GM23248 (cell line): ENCODE results near the gene NRCAM. TPM values are rescaled to one million over a fixed set of nuclear protein-coding genes. Genes with fewer than 3 reads are reported as not detected.

ENCODE experiments used
- DNase-seq: peaks from one replicate; pipeline ENCODE4 v3.0.0-alpha.2; 2015
- H2AFZ ChIP-seq: fragments of 200-600 bp; sonication (generic); 2 replicates; pipeline ENCODE4 v1.6.1; 2016; ENCODE audit warnings: antibody characterized with exemption
- H3F3A ChIP-seq: fragments of 200-600 bp; sonication (generic); 2 replicates; pipeline ENCODE4 v1.6.1; 2016; ENCODE audit warnings: mild to moderate bottlenecking, antibody characterized with exemption, mixed run types; ENCODE audit not compliant: insufficient read depth
- H3K27ac ChIP-seq: fragments of 200-600 bp; sonication (generic); 2 replicates; pipeline ENCODE4 v1.5.1; 2016; ENCODE audit warnings: mild to moderate bottlenecking
- H3K27me3 ChIP-seq: fragments of 200-600 bp; sonication (generic); replicated peaks from 2 replicates; pipeline ENCODE4 v1.6.1; 2016; ENCODE audit warnings: mild to moderate bottlenecking; ENCODE audit not compliant: insufficient read depth
- H3K36me3 ChIP-seq: fragments of 200-600 bp; sonication (generic); 2 replicates; pipeline ENCODE4 v1.6.1; 2016; ENCODE audit warnings: low read depth, mild to moderate bottlenecking
- H3K4me1 ChIP-seq: fragments of 200-600 bp; sonication (generic); 2 replicates; pipeline ENCODE4 v1.6.1; 2016; ENCODE audit warnings: mild to moderate bottlenecking; ENCODE audit not compliant: insufficient read depth
- H3K4me2 ChIP-seq: fragments of 200-600 bp; sonication (generic); one replicate; pipeline ENCODE4 v1.6.1; 2016; ENCODE audit warnings: mild to moderate bottlenecking; ENCODE audit not compliant: unreplicated experiment
- H3K4me3 ChIP-seq: fragments of 200-600 bp; sonication (generic); 2 replicates; pipeline ENCODE4 v1.5.1; 2016; ENCODE audit warnings: mild to moderate bottlenecking
- H3K79me2 ChIP-seq: fragments of 200-600 bp; sonication (generic); 2 replicates; pipeline ENCODE4 v1.6.1; 2016; ENCODE audit warnings: mild to moderate bottlenecking; ENCODE audit not compliant: insufficient read depth
- H3K9ac ChIP-seq: fragments of 200-600 bp; sonication (generic); 2 replicates; pipeline ENCODE4 v1.6.1; 2016; ENCODE audit warnings: mild to moderate bottlenecking
- H3K9me2 ChIP-seq: fragments of 200-600 bp; sonication (generic); 2 replicates; pipeline ENCODE4 v1.6.1; 2016; ENCODE audit warnings: mixed run types, mild to moderate bottlenecking, moderate library complexity; ENCODE audit not compliant: insufficient read depth
- H3K9me3 ChIP-seq: fragments of 200-600 bp; sonication (generic); one replicate; pipeline ENCODE4 v1.6.1; 2017; ENCODE audit warnings: low read depth
- H4K20me1 ChIP-seq: fragments of 200-600 bp; sonication (generic); 2 replicates; pipeline ENCODE4 v1.6.0; 2016; ENCODE audit not compliant: insufficient read depth
- EZH2 ChIP-seq: fragments of 200-600 bp; sonication (generic); IDR thresholded peaks from 2 replicates; pipeline ENCODE4 v1.6.1; 2018; ENCODE audit warnings: antibody characterized with exemption, mild to moderate bottlenecking; ENCODE audit not compliant: insufficient read depth, poor library complexity, severe bottlenecking
- EZH2phosphoT487 ChIP-seq: fragments of 200-600 bp; sonication (generic); IDR thresholded peaks from 2 replicates; pipeline ENCODE4 v1.6.1; 2018; ENCODE audit warnings: antibody characterized with exemption, moderate library complexity, mild to moderate bottlenecking, low read depth; ENCODE audit not compliant: insufficient read depth
- WGBS, 2 experiments: methylation state at CpG; one replicate each; pipeline ENCODE4 v1.1.6; 2015 to 2017; ENCODE audit warnings: low lambda C conversion rate in 2 of 2, low coverage in 1 of 2; ENCODE audit errors: missing lambda C conversion rate in 2 of 2; 5-methylcytosine and 5-hydroxymethylcytosine counted together
- in situ Hi-C: fragments of 300-500 bp; cut with MboI; formaldehyde crosslinking; loops from 2 replicates; pipeline ENCODE4 v1.15.0; 2020
- polyA plus RNA-seq: library from polyadenylated mRNA; unstranded; fragments of >200 nt; fragmentation: Nextera tagmentation; extraction: Ambion mirVana; gene quantifications from 2 replicates; pipeline ENCODE4 v1.2.1, GENCODE V29; 2016
- total RNA-seq: library from RNA; depleted of rRNA; stranded (reverse); fragments of >200 nt; shearing (Covaris generic); gene quantifications from 2 replicates; pipeline ENCODE4 v1.2.3, GENCODE V29; 2014

The NRCAM gene
- total and polyA plus RNA-seq, 2 experiments from 2014 or later: 5.1 to 7.0 TPM

DNA sequence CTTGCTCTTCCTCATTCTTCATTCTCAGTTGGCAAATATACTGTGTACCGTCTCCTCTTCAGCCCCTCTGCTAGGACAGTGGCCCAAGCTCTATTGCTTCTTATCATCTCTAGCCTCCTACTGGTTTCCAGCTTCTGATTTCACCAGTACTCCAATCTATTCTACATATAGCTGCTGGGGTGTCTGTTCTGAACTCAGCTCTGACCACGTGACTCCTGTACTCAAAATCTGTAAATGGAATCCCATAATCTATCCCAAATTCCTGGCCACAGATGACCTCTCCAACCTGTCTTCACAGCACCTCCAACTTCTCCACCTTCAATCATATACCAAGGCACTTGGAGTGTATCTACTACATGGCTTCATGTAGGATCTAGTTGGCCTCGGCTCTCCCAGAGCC, 152.9 kb downstream of the NRCAM start:
- WGBS, 2 experiments: 55 to 69% methylated on average over 3 of the region's 3 CpGs
- no peaks in the 10 kb centered on the region for H3K79me2 ChIP-seq
- in situ Hi-C loops: no loop called here

DNA sequence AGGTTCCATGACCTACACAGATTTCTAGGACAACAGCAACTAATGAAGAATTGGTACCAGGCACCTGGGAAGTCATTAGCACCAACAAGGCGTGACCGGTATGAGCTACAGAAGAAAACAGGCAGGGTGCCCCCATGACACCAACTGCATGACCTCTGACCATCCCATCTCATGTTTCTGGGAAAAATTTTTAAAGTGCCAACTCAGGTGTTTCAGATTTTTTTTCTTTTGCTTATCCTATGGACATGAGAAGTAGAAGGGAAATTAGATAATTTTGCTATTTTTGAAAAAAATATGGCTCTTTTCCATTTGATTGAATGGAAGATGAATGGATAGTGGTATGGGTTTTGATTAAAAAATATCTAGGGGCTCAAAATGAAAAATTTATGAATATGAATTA, 154.8 kb downstream of the NRCAM start:
- no peak for TF ChIP-seq EZH2phosphoT487
- 98 to 100% methylated on average over 2 of the region's 2 CpGs for WGBS, 2 experiments

More for the DNA sequence above, 152.9 kb downstream of the NRCAM start:
- H3K27ac ChIP-seq: no peak overlapping the region
- H3K9me2 ChIP-seq: no peaks in the 10 kb centered on the region
- H3K27me3 ChIP-seq: no peaks in the 10 kb centered on the region
- no peaks in the 10 kb centered on the region for H3K36me3 ChIP-seq
- peaks cover 14% of the 10 kb centered on the region for H3F3A ChIP-seq
- H3K4me1 ChIP-seq: peaks cover 16% of the 10 kb centered on the region
- H2AFZ ChIP-seq: no peak overlapping the region
- no peak for TF ChIP-seq EZH2phosphoT487
- no peak for TF ChIP-seq EZH2
- H4K20me1 ChIP-seq: no peaks in the 10 kb centered on the region
- H3K4me3 ChIP-seq: no peak overlapping the region
- DNase-seq: no peak
- H3K9ac ChIP-seq: no peak overlapping the region
- H3K4me2 ChIP-seq: no peak overlapping the region
- H3K9me3 ChIP-seq: no peaks in the 10 kb centered on the region

DNA sequence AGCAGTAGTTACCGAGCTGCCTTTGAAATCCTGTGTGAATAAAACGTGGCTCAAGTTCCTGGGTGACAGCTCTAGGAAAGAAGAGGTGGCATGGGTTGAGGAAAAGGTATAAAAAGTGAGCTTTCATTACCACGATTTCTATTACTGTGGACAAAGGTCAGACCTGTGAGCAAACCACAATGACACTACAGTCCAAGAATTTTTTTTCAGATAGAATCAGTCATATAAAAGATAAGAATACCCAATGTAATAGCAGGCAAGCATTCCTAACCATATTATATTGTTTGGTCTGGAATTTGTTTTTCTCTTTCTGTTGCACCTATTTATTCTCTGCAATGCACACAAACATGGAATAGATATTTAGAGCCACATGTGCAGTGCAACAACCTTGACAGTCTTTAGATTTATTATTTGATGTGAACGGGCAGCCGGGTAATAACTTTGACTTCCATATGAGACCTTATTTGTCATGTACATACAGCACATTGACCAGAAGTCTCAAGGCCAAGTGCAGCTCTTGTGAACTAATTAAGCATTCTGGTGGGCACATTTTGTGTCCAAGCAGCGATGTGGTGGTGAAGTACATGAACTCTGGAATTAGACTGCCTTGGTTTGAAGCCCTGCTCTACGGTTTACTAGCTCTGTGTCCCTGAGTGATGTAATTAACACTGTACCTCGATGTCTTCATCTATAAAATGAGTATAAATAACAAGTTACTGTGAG, 156.8 kb downstream of the NRCAM start:
- no peak overlapping the region for H3K27ac ChIP-seq
- H3K27me3 ChIP-seq: no peaks in the 10 kb centered on the region
- TF ChIP-seq EZH2: no peak
- no peak for TF ChIP-seq EZH2phosphoT487
- 0 out of 2 replicates have a peak, but pooled peaks cover 3% of the 10 kb centered on the region for H3F3A ChIP-seq
- peak; percentile 53 for DNase-seq
- H3K9ac ChIP-seq: no peak overlapping the region
- H3K4me2 ChIP-seq: peak overlapping the region; percentile 15
- no peaks in the 10 kb centered on the region for H3K9me2 ChIP-seq
- H3K4me1 ChIP-seq: peaks cover 14% of the 10 kb centered on the region
- no peaks in the 10 kb centered on the region for H3K79me2 ChIP-seq
- H3K9me3 ChIP-seq: no peaks in the 10 kb centered on the region
- 47 to 58% methylated on average over 8 of the region's 8 CpGs for WGBS, 2 experiments
- in situ Hi-C loops: no loop called here
- no peaks in the 10 kb centered on the region for H3K36me3 ChIP-seq
- H4K20me1 ChIP-seq: no peaks in the 10 kb centered on the region
- H3K4me3 ChIP-seq: no peak overlapping the region
- H2AFZ ChIP-seq: no peak overlapping the region

More for the DNA sequence above, 154.8 kb downstream of the NRCAM start:
- Histone ChIP-seq H3K27ac (no peak overlapping the region), H3K9ac (no peak overlapping the region), H3K79me2 (no peaks in the 10 kb centered on the region), H3K4me1 (peaks cover 9% of the 10 kb centered on the region), H3K4me3 (no peak overlapping the region), H2AFZ (no peak overlapping the region), H4K20me1 (no peaks in the 10 kb centered on the region), H3K9me2 (no peaks in the 10 kb centered on the region), H3K4me2 (no peak overlapping the region), H3K27me3 (no peaks in the 10 kb centered on the region), H3F3A (0 out of 2 replicates have a peak, but pooled peaks cover 3% of the 10 kb centered on the region), H3K9me3 (no peaks in the 10 kb centered on the region), H3K36me3 (no peaks in the 10 kb centered on the region)
- no peak for DNase-seq
- in situ Hi-C loops: no loop called here

DNA sequence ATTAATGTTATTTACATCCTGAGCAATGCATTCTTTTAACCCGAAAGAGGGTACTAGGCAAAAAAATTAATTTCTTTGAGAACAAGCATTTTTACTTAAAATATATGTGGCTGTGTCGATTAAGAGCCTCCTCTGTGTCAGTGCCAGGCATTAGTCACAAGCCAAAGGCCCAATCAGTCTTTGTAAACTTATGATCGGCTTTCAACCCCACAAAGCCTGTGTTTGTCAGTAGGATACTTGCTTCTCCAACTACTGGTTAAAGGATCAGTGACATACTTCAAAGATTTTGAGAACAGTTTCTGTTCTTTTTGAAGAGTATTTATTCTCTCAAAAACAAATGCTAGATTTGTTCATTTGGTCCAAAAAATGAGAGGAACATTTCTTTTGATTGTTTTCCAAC, 159.3 kb downstream of the NRCAM start:
- DNase-seq: peak; percentile 8
- 64 to 68% methylated on average over 3 of the region's 3 CpGs for WGBS, 2 experiments

More for the DNA sequence above, 159.3 kb downstream of the NRCAM start:
- H3K27me3 ChIP-seq: no peaks in the 10 kb centered on the region
- no peak overlapping the region for H3K4me3 ChIP-seq
- no peaks in the 10 kb centered on the region for H3K9me3 ChIP-seq
- no peaks in the 10 kb centered on the region for H4K20me1 ChIP-seq
- peaks cover 14% of the 10 kb centered on the region for H3K4me1 ChIP-seq
- no peaks in the 10 kb centered on the region for H3K79me2 ChIP-seq
- no peaks in the 10 kb centered on the region for H3K9me2 ChIP-seq
- no peak overlapping the region for H2AFZ ChIP-seq
- H3F3A ChIP-seq: 0 out of 2 replicates have a peak, but pooled peaks cover 3% of the 10 kb centered on the region
- H3K9ac ChIP-seq: no peak overlapping the region
- no peak overlapping the region for H3K27ac ChIP-seq
- TF ChIP-seq EZH2phosphoT487 (no peak), EZH2 (no peak)
- in situ Hi-C loops: no loop called here
- H3K4me2 ChIP-seq: no peak overlapping the region
- no peaks in the 10 kb centered on the region for H3K36me3 ChIP-seq
